GM12892 (cell line): ENCODE data around the gene FLNB.

Experiments
- POLR2AphosphoS5 ChIP-seq: IDR thresholded peaks from 2 replicates; pipeline ENCODE4 v1.6.1; 2011; ENCODE audit warnings: low read depth, low read length, control low read depth
- TAF1 ChIP-seq: IDR thresholded peaks from 2 replicates; pipeline ENCODE4 v1.6.1; 2011; ENCODE audit warnings: low read depth, mild to moderate bottlenecking, control low read depth, low read length, borderline replicate concordance

DNA sequence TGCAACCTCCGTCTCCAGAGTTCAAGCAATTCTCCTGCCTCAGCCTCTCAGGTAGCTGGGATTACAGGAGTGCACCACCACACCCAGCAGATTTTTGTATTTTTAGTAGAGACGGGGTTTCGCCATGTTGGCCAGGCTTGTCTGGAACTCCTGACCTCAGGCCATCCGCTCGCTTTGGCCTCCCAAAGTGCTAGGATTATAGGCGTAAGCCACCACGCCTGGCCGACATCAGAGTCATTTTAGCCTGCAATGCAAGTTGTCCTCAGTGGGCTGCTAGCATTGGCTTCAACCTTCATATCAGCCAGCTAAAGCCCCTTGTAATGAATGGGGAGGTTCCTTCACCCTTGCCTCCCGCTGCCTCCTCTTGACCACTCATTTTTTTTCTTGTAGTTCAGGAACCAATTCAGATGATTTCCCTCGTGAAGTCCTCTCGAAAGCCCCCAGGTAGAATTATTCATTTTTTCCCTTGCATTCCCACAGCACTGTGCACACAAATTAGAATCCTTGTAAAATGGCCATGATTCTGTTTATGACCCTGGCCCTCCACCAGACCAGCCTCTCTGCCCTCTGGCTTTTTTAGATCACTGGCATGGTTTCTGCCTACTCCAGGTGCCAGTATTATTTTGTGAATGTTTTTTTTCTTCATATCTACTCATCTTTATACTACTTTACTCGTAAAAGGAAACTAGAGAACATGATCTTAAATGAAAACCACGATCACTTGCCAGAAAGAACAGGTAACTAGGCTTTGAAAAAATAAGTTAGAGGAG is 29.1 kb downstream of the FLNB start:
- no peak for TF ChIP-seq POLR2AphosphoS5
- no peak for TF ChIP-seq TAF1
